A673 (cell line): ENCODE results near the gene CYP3A7. TPM values are rescaled to one million over a fixed set of nuclear protein-coding genes. Genes with fewer than 3 reads are reported as not detected.

Experiments used
- BruUV-seq: library from RNA; stranded (reverse); fragments of 400-500 nt; replicated peaks from 2 replicates; lab custom pipeline; 2021; lab: Mats Ljungman, UMichigan
- CTCF ChIA-PET: fragments of 300-600 bp; sonication (Branson Sonifier 250); formaldehyde crosslinking; loops from one replicate; lab custom pipeline; 2022; ENCODE audit warnings: antibody characterized with exemption; lab: Charles Lee
- POLR2A ChIA-PET: fragments of 300-600 bp; sonication (Branson Sonifier 250); formaldehyde crosslinking; loops from one replicate; lab custom pipeline; 2022; ENCODE audit warnings: antibody characterized with exemption; ENCODE audit not compliant: low non-redundant PET; lab: Charles Lee
- DNase-seq: peaks from one replicate; pipeline ENCODE4 v3.0.0-alpha.2; 2015; ENCODE audit warnings: low spot score
- H3K27ac ChIP-seq: fragments of 200-600 bp; sonication (generic); 2 replicates; pipeline ENCODE4 v1.5.1; 2016; ENCODE audit warnings: mixed run types, low read depth, mild to moderate bottlenecking, mixed read lengths, antibody characterized with exemption, low read length; ENCODE audit not compliant: poor library complexity, severe bottlenecking
- H3K27me3 ChIP-seq: fragments of 200-600 bp; sonication (generic); replicated peaks from 2 replicates; pipeline ENCODE4 v1.6.1; 2017; ENCODE audit warnings: mixed run types, low read depth, mild to moderate bottlenecking, mixed read lengths, antibody characterized with exemption, low read length; ENCODE audit not compliant: insufficient read depth, poor library complexity
- H3K36me3 ChIP-seq: fragments of 200-600 bp; sonication (generic); 2 replicates; pipeline ENCODE4 v1.6.1; 2016; ENCODE audit warnings: mixed run types, mild to moderate bottlenecking, mixed read lengths, antibody characterized with exemption, low read length; ENCODE audit not compliant: insufficient read depth, poor library complexity, severe bottlenecking
- H3K4me1 ChIP-seq: fragments of 200-600 bp; sonication (generic); 2 replicates; pipeline ENCODE4 v1.6.1; 2017; ENCODE audit warnings: mixed run types, mild to moderate bottlenecking, mixed read lengths, antibody characterized with exemption, low read length; ENCODE audit not compliant: insufficient read depth, poor library complexity, severe bottlenecking
- H3K4me3 ChIP-seq: fragments of 200-600 bp; sonication (generic); 2 replicates; pipeline ENCODE4 v1.5.1; 2016; ENCODE audit warnings: low read depth, mixed run types, mild to moderate bottlenecking, mixed read lengths, low read length; ENCODE audit not compliant: poor library complexity, severe bottlenecking
- H3K9me3 ChIP-seq: fragments of 200-600 bp; sonication (generic); 2 replicates; pipeline ENCODE4 v1.6.1; 2016; ENCODE audit warnings: mixed run types, low read depth, mild to moderate bottlenecking, mixed read lengths, antibody characterized with exemption, low read length; ENCODE audit not compliant: poor library complexity, severe bottlenecking
- EZH2 ChIP-seq: fragments of 200-600 bp; sonication (generic); IDR thresholded peaks from 2 replicates; pipeline ENCODE4 v1.6.1; 2017; ENCODE audit warnings: borderline replicate concordance, low read depth, mild to moderate bottlenecking, mixed read lengths, antibody characterized with exemption, low read length; ENCODE audit not compliant: poor library complexity, severe bottlenecking
- intact Hi-C: fragments of 100-400 bp; cut with micrococcal nuclease; formaldehyde crosslinking; loops from one replicate; pipeline ENCODE4 v1.10.0; 2022; ENCODE audit not compliant: unreplicated experiment
- total RNA-seq: library from RNA; stranded (reverse); gene quantifications from 2 replicates; pipeline ENCODE4 v1.2.3, GENCODE V29; 2021
- TF ChIP-seq, protein P1 (sequence below): fragments of 300-800, 200-600 bp; sonication (generic); conservative IDR thresholded peaks from 2 replicates; pipeline ENCODE4 v1.5.1; 2017; ENCODE audit warnings: low read depth, mild to moderate bottlenecking, antibody characterized with exemption, low read length, moderate library complexity, mixed read lengths

Gene CYP3A7
- total RNA-seq, 1 experiment from 2014 or later = not detected

DNA sequence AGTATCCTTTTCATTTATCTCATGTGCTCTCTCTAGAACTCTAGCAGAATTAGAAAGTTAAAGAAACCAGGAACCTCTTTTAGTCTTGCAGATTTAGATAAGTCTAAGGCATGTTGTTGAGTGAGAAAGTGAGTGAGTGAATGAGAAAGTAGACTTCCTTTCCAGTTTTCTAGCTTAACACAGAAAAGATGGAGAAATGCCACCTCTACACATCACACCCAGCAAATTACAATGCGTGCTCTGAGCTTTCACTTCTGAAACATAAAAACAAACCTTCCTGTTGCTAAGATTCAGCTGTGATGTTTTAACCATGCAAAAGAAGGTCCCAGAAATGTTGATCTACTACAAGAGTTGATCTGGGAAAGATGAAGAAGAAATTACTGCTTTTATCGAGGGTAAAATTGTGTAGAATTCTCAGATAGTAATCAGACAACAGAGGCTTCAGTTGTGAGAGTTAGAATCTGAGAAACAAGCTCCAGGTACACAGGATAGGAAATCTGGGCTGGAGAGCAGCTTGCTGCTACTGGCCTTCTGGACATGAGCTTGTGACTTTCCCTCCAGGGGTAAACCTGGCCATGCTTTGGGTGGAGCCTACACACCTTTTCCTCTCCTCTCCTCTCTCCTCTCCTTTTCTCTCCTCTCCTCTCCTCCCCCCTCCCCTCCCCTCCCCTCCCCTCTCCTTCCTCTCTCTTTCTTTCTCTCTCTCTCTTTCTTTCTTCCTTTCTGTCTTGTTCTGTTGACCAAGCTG is 59.8 kb downstream of the CYP3A7 start:
- ChIA-PET POLR2A (no interaction called here), CTCF (no interaction called here)
- no peak overlapping the region for H3K27ac ChIP-seq
- H3K4me3 ChIP-seq = no peak overlapping the region
- no peaks in the 10 kb centered on the region for H3K9me3 ChIP-seq
- H3K36me3 ChIP-seq = no peaks in the 10 kb centered on the region
- TF ChIP-seq, protein P1, sequence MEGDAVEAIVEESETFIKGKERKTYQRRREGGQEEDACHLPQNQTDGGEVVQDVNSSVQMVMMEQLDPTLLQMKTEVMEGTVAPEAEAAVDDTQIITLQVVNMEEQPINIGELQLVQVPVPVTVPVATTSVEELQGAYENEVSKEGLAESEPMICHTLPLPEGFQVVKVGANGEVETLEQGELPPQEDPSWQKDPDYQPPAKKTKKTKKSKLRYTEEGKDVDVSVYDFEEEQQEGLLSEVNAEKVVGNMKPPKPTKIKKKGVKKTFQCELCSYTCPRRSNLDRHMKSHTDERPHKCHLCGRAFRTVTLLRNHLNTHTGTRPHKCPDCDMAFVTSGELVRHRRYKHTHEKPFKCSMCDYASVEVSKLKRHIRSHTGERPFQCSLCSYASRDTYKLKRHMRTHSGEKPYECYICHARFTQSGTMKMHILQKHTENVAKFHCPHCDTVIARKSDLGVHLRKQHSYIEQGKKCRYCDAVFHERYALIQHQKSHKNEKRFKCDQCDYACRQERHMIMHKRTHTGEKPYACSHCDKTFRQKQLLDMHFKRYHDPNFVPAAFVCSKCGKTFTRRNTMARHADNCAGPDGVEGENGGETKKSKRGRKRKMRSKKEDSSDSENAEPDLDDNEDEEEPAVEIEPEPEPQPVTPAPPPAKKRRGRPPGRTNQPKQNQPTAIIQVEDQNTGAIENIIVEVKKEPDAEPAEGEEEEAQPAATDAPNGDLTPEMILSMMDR = no peak
- TF ChIP-seq EZH2 = no peak
- no peak for DNase-seq
- peaks cover 9% of the 10 kb centered on the region for H3K4me1 ChIP-seq
- no peaks in the 10 kb centered on the region for H3K27me3 ChIP-seq
- intact Hi-C loops = no loop called here
- BruUV-seq = no TSS peak

DNA sequence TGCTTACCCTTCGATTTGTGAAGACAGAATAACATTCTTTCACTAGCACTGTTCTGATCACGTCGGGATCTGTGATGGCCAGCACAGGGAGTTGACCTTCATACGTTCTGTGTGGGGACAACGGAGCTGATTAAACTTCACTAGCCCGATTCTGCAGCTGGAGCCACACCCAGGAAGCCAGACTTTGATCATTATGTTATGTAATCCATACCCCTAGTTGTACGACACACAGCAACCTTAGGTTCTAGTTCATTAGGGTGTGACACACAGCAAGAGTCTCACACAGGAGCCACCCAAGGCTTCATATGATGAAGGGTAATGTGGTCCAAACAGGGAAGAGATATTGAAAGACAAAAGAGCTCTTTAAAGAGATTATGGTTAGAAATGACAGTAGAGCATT is 62.4 kb downstream of the CYP3A7 start:
- CTCF ChIA-PET = no interaction called here
- no TSS peak for BruUV-seq

DNA sequence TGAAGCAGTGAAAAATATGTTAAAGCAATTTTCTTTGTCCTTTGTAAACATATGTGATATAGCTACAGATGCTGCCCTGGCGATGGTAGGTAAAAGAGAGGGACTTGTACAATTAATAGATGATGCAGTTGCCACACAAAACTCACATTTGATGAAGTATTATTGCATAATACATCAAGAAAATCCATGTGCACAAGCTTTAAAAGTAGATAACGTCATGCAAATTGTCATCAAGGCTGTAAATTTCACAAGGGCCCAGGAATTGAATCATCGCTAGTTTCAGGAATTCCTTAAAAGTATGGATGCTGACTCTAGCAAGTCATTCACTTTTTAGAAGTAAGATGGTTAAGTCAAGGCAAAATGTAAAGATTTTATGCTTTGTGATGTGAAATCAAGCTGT is 65.2 kb downstream of the CYP3A7 start:
- intact Hi-C loops = no loop called here
- POLR2A ChIA-PET = no interaction called here

More for the DNA sequence above, 62.4 kb downstream of the CYP3A7 start:
- POLR2A ChIA-PET = no interaction called here
- intact Hi-C loops = no loop called here
- no peaks in the 10 kb centered on the region for H3K4me1 ChIP-seq
- H3K9me3 ChIP-seq = no peaks in the 10 kb centered on the region
- H3K36me3 ChIP-seq = no peaks in the 10 kb centered on the region
- no peak overlapping the region for H3K4me3 ChIP-seq
- TF ChIP-seq, protein P1 = no peak
- no peak for TF ChIP-seq EZH2
- no peak overlapping the region for H3K27ac ChIP-seq
- no peaks in the 10 kb centered on the region for H3K27me3 ChIP-seq
- DNase-seq = no peak

More for the DNA sequence above, 65.2 kb downstream of the CYP3A7 start:
- no peak for DNase-seq
- Histone ChIP-seq H3K36me3 (no peaks in the 10 kb centered on the region), H3K27ac (no peak overlapping the region), H3K4me1 (no peaks in the 10 kb centered on the region), H3K27me3 (no peaks in the 10 kb centered on the region), H3K4me3 (no peak overlapping the region), H3K9me3 (no peaks in the 10 kb centered on the region)
- no peak for TF ChIP-seq EZH2
- TF ChIP-seq, protein P1 = no peak
- BruUV-seq = no TSS peak
- CTCF ChIA-PET = no interaction called here
